Stimulated activated CD4-positive, alpha-beta T cell treated with anti-CD3 and anti-CD28 coated beads, Interleukin-1b, Interleukin-23, amount 100 ng/mL, for 4 hours (primary cell): ENCODE measurements around the gene SLC45A3.
"Not testable (repeated sequence)": the region's sequence is repeated elsewhere in the genome, so short reads cannot be mapped to it uniquely, and the experiment has no call there.

Experiments used
- DNase-seq, 2 donors: peaks; one replicate each; pipeline ENCODE4 v3.0.0-alpha.2; 2020; ENCODE audit warnings: low read depth in 2 of 2

SLC45A3 gene

GRCh38 chr1:205636138-205636530 lies 44.2 kb downstream of the SLC45A3 start:
- not testable (repeated sequence) for DNase-seq

DNA sequence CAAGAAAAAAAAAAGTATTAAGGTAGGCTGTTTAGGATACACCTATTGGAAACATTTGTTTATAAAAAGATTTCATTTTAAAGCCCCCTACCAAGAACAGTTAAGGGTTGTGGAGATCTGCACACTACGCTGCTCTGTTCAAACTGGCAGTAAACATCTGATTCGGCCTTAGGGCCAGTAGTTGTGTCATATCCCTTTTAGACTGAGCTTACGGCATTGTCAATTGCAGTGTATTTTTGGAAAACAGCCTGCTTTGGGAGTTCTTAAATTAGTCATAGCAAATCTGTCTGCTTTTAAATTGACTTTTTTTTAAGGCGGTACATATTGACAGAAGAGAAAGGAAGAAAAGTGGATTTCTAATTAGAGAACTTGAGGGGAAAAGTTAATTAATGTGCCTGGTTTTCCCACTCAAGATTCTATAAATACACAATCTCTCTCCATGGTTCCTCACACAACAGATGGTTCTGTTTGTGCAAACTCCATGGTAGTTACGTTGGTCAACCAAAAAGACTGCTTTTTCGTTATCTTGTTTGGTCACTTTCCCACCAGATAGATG lies 46.8 kb downstream of the SLC45A3 start:
- DNase-seq = no peak

- DNase-seq = no peak
Observed at GRCh38 chr1:205632669-205633169, 47.6 kb downstream of the SLC45A3 start.

DNA sequence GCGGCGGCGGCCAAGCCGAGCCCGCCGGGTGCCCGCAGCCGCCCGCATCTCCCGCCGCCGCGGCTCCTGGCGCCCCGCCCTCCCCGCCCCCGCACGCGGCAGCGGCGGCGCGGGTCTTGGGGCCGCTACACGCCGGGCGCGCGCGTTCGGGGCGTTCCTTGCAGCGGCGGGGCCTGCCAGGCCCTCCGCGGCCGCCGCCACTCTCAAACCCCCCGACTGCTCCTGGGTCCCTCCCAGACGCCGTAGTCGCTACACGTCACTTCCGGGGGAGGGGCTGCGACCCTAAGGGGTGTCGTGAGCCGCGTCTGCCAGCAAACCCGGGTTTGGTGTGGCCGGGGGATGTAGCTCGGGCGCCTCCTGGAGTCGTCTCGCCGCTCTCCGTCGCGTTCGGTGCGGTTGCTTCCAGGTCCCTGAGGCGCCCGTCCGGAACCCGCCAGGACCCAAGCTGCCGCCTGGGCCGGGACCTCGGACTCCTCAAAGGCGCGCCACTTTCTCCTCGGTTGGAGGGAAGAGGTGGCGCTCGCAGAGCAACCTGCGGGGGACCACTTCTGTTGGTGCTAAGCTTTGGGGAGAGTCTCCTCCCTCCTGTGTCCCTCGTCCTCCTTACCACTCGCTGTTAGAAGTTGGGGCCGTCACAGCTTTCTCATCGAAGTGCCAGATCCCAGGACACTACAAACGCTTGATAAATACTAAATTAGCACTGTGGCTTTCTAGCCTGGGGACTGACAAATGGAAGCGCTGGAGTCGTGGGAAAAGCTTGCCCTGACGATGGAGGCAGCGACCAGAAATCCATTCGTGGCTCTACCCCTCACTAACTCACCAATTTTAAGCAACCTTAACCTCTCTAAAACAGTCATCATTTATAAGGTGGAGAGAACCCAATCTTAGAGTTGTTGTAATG lies 48.3 kb downstream of the SLC45A3 start, which contains the start of gene ELK4:
ELK4 (minus strand) TSS at position 244 of the 901 bp plus-strand sequence. CDS start 8,129 bp downstream, outside the sequence.
- peak; percentile 99 for DNase-seq

DNA sequence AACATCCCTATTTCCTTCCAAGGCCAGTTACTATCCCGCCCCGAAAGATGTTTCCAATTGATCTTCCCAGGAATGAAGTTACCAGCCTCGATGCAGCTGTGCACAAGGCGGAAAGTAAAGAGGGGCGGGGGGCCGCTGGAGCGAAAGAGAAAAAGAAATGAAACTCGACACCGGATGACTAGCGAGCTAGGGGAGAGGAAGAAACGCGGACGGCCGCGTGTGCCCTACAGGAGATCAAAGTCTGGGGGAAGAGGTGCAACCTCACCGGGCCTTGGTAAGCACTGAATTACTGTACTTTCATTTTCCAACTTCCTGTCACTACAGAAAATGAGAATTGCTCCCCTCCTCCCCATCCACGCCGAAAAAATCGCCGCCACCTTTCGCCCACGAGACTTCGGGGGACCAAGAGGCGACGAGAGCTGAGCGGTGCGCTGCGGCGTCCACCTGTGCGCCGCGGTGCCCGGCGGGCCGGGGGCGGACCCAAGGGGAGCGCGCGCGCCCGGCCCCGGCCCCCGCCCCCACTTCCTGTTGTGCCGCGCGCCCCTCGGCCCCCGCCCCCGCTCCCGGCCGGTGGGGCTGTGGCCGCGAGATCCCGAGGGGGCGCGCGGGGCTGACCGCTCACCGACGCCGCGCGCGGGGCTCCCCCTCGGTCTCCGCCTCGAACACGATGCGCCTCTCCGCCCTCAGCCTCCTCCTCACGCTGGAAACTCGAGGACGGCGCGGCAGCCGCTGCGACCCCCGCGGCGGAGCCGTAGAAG lies 49.1 kb downstream of the SLC45A3 start:
- DNase-seq = peak; percentile 66 to 71

GRCh38 chr1:205630651-205631009 lies 49.7 kb downstream of the SLC45A3 start:
- DNase-seq = no peak

DNA sequence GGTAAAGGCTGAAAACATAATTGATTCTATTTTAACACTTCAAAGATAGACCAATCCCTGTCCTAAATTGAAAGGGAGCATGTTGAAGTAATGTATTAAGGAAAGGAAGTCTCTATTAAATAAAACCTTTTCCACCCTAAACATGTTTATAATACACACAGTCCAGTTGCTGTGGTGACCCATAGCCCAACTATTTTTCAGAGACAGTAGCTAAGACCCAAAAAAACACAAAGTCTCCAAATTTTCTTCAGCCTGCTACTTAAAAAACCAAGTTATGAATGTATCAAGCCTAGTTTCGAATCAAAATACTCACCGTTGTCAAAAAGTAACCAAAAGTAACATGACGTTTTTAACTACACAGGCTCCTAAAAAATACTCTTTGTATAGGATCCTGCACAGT lies 50.1 kb downstream of the SLC45A3 start:
- DNase-seq = no peak

DNA sequence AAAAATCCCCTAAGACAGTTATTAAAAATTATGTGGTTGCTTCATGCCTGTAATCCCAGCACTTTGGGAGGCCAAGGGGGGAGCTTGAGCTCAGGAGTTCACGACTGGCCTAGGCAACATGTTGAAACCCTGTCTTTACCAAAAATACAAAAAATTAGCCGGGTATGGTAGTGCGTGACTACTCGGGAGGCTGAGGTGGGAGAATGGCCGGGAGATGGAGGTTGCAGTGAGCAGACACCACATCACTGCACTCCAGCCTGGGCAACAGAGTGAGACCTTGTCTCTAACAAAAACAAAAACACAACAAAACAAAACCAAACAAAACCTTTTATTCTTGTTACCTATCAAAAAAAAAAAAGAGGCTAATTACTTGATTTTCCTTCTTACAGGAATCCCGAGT lies 50.6 kb downstream of the SLC45A3 start:
- no peak for DNase-seq

- no peak for DNase-seq
Observed at GRCh38 chr1:205627956-205628355, 52.4 kb downstream of the SLC45A3 start.

DNA sequence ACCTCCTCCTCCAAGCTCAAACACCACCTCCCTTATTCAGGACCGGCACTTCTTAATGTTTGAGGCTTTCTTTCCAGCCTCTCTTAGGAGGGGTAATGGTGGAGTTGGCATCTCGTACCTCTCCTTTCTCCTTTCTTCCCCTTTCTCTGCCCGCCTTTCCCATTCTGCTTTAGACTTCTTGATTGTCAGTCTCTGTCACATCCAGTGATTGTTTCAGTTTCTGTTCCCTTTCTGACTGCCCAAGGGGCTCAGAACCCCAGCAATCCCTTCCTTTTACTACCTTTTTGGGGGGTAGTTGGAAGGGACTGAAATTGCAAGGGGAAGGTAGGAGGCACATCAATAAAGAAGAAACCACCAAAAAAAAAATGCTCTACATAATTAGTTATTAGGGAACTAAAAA lies 54.1 kb downstream of the SLC45A3 start:
- no peak for DNase-seq

- no peak for DNase-seq
Observed at GRCh38 chr1:205623646-205624045, 56.7 kb downstream of the SLC45A3 start.

DNA sequence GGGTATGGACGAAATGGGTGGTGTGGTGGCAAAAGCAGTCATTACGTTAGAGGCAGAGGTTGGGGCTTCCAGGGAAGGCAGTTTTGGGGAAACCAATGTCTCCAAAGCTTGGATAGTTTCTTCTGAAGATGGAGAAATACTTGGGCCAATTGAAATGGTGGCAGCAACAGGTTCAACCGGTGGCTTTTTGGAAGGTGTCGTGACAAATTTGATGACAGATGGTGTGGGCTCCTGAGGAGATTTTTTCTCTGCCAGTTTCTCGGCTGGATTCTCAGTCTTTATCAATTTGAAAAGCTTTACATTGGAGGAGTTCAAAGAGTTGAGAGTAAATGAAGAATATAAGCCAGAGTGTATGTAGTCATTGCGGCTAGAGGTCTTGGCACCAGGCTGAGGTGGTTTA lies 60.0 kb downstream of the SLC45A3 start:
- no peak for DNase-seq

DNA sequence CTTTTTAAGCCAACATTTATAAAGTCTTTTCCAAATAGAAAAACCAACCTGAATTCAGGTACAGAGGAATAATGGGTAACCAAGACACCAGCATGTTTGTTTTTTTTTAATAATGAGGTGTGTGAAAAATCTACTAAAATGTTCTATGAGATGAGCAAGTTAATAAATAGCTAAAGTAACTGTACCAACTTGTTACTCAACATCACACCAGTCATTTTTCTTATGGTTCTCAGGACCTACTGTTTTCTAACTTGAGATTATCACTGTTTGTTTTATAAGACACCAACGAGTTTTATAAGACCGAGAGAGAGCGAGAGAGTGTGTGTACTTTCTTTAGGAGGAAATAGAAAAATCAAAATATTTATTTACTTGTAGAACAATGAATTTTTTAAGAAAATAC lies 60.9 kb downstream of the SLC45A3 start:
- DNase-seq = no peak

- no peak for DNase-seq
Observed at GRCh38 chr1:205616563-205617293, 63.6 kb downstream of the SLC45A3 start.

- no peak for DNase-seq
Observed at GRCh38 chr1:205615789-205616188, 64.5 kb downstream of the SLC45A3 start.

GRCh38 chr1:205613854-205614412 lies 66.4 kb downstream of the SLC45A3 start:
- DNase-seq = no peak

DNA sequence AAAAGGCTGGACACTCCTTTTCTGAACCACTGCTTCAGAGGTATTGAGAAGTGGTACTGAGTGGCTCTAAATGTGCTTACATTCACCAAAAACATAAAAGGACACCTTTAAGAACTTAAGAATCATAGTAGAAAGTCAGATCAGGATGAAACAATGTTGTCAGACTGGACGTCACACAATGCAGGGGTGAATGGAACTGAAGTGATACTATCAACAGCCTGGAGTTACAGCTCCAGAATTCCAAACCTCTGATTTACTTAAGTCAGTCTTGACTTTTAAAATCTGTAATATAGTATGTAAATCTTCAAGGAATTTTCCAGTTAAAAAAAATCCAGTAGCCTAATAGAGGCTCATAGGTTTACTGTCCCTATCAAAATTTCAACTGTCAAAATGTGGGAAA lies 67.8 kb downstream of the SLC45A3 start:
- DNase-seq = no peak

DNA sequence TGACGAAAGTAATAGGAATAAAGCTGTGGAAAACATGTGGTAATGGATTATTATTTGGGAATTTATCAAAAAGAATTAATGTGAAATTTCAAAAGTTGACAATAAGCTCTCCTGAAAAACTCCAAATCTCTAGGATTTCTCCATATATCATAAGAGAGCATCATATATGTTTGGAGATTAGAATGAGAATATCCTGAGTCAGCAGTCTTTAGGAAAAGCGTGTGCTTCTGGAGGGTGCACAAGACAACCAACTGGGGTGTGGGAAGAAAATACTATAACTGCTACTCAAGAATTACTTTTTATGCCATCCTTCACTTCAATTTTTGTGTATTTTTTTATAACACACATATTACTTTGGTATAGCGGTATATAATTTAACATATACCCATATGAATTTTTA lies 68.2 kb downstream of the SLC45A3 start:
- DNase-seq = no peak

DNA sequence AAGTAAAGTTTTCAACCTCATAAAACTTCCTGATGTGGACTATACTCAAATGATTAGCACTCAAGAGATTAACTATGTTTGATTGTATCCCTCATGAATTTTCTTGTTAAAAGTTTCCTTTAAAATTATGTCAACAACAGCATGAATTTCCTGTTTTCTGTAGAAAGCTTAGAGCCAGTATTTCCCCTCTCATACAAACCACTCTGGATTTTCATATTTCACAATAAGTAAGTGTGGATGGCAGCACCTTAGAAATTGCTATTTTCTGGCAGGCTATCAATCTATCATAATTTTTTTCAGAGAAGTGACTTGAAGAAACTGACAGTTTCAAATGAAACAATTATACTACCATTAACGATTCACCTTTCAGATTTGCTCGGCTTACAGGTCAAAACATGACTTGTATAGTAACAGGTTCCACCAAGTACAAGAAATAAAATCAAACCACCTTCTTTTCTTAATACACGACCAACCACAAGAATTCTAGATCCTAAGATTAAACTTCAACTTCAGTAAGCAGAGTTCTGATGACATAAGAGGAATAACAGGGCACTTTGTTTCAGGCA lies 69.3 kb downstream of the SLC45A3 start:
- no peak for DNase-seq

DNA sequence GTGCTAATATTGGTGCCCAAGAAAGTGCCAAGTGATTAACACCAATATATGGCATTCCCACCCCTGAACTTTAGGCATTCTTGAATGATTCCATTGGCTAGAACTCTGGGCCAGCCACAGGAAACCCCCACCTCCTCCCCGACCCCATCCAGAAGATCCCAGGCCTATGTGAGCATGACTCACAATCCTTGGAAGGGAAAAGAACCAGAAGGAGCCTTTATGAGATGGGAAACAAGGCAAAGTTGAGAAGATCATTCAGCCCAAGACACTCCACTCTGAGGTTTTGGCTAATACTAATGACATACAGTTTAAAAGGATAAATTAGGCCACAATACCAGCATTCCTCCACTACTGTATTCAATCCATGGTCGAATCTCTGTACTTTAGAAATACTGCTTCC lies 70.3 kb downstream of the SLC45A3 start:
- no peak for DNase-seq
